PC-9 (cell line): ENCODE data around the gene GRM7. TPM values are rescaled to one million over a fixed set of nuclear protein-coding genes. Genes with fewer than 3 reads are reported as not detected.

Source experiments
- BruUV-seq: library from RNA; stranded (reverse); fragments of 400-500 nt; replicated peaks from 2 replicates; lab custom pipeline; 2021; lab: Mats Ljungman, UMichigan
- CTCF ChIA-PET: fragments of 300-600 bp; sonication (Branson Sonifier 250); formaldehyde crosslinking; loops from one replicate; lab custom pipeline; 2022; ENCODE audit warnings: antibody characterized with exemption; lab: Charles Lee
- POLR2A ChIA-PET: fragments of 300-600 bp; sonication (Branson Sonifier 250); formaldehyde crosslinking; loops from one replicate; lab custom pipeline; 2022; ENCODE audit warnings: antibody characterized with exemption; ENCODE audit not compliant: unreplicated experiment; lab: Charles Lee
- DNase-seq, 2 experiments: peaks; one replicate each; pipeline versions ENCODE4 v3.0.0 to v3.0.0-alpha.2; 2015 to 2022; ENCODE audit warnings: mixed read lengths in 1 of 2
- H2AFZ ChIP-seq: fragments of 200-600 bp; sonication (generic); 2 replicates; pipeline ENCODE4 v1.8.1; 2017; ENCODE audit warnings: antibody characterized with exemption
- H3F3A ChIP-seq: fragments of 200-600 bp; sonication (generic); 2 replicates; pipeline ENCODE4 v1.8.1; 2017; ENCODE audit warnings: antibody characterized with exemption, mild to moderate bottlenecking, low read depth; ENCODE audit not compliant: insufficient read depth
- H3K27ac ChIP-seq: fragments of 200-600 bp; sonication (generic); 2 replicates; pipeline ENCODE4 v1.6.1; 2016; ENCODE audit warnings: mixed run types
- H3K27me3 ChIP-seq: fragments of 200-600 bp; sonication (generic); 2 replicates; pipeline ENCODE4 v1.6.1; 2016; ENCODE audit warnings: low read depth, mixed run types; ENCODE audit not compliant: insufficient read depth
- H3K36me3 ChIP-seq: fragments of 200-600 bp; sonication (generic); 2 replicates; pipeline ENCODE4 v1.6.1; 2016; ENCODE audit warnings: low read depth, mixed run types
- H3K4me1 ChIP-seq: fragments of 200-600 bp; sonication (generic); replicated peaks from 2 replicates; pipeline ENCODE4 v1.6.1; 2016; ENCODE audit warnings: mixed run types; ENCODE audit not compliant: insufficient read depth
- H3K4me2 ChIP-seq: fragments of 200-600 bp; sonication (generic); 2 replicates; pipeline ENCODE4 v1.6.1; 2017; ENCODE audit warnings: mixed run types
- H3K4me3 ChIP-seq: fragments of 200-600 bp; sonication (generic); 2 replicates; pipeline ENCODE4 v1.6.1; 2016; ENCODE audit warnings: mixed run types
- H3K79me2 ChIP-seq: fragments of 200-600 bp; sonication (generic); 2 replicates; pipeline ENCODE4 v1.6.1; 2017; ENCODE audit warnings: low read depth, mixed run types
- H3K9me2 ChIP-seq: fragments of 200-600 bp; sonication (generic); 2 replicates; pipeline ENCODE4 v1.8.1; 2017; ENCODE audit warnings: mild to moderate bottlenecking; ENCODE audit not compliant: insufficient read depth
- H3K9me3 ChIP-seq: fragments of 200-600 bp; sonication (generic); 2 replicates; pipeline ENCODE4 v1.8.1; 2016; ENCODE audit warnings: low read depth; ENCODE audit not compliant: insufficient read depth
- H4K20me1 ChIP-seq: fragments of 200-600 bp; sonication (generic); 2 replicates; pipeline ENCODE4 v1.8.1; 2017; ENCODE audit not compliant: insufficient read depth
- CTCF ChIP-seq: fragments of 200-600 bp; sonication (generic); conservative IDR thresholded peaks from 2 replicates; pipeline ENCODE4 v1.6.1; 2017; ENCODE audit warnings: mixed run types, antibody characterized with exemption, mild to moderate bottlenecking, moderate library complexity
- EZH2 ChIP-seq: fragments of 200-600 bp; sonication (generic); IDR thresholded peaks from 2 replicates; pipeline ENCODE4 v1.8.0; 2017; ENCODE audit warnings: antibody characterized with exemption, low read depth
- intact Hi-C: fragments of 100-400 bp; cut with micrococcal nuclease; formaldehyde crosslinking; loops from one replicate; pipeline ENCODE4 v1.10.0; 2022; ENCODE audit not compliant: unreplicated experiment
- total RNA-seq: library from RNA; stranded (reverse); gene quantifications from 2 replicates; pipeline ENCODE4 v1.2.3, GENCODE V29; 2021

GRM7 gene
- total RNA-seq, 1 experiment from 2014 or later, result not detected

- H2AFZ ChIP-seq, result no peak overlapping the region
- intact Hi-C loops, result no loop called here
- POLR2A ChIA-PET, result no interaction called here
- no peaks in the 10 kb centered on the region for H3K27me3 ChIP-seq
- H3K79me2 ChIP-seq, result no peaks in the 10 kb centered on the region
- H3K36me3 ChIP-seq, result no peaks in the 10 kb centered on the region
- H3K9me3 ChIP-seq, result no peaks in the 10 kb centered on the region
- TF ChIP-seq EZH2, result no peak
- TF ChIP-seq CTCF, result no peak
- H3K9me2 ChIP-seq, result no peaks in the 10 kb centered on the region
- no peaks in the 10 kb centered on the region for H3K4me1 ChIP-seq
- H3K27ac ChIP-seq, result no peak overlapping the region
- no TSS peak for BruUV-seq
- no peak for DNase-seq
- no peak overlapping the region for H3K4me2 ChIP-seq
- H3K4me3 ChIP-seq, result no peak overlapping the region
- no peaks in the 10 kb centered on the region for H3F3A ChIP-seq
- H4K20me1 ChIP-seq, result no peaks in the 10 kb centered on the region
- CTCF ChIA-PET, result no interaction called here
Observed at GRCh38 chr3:7520059-7520458, 659.1 kb downstream of the GRM7 start.

- Histone ChIP-seq H3K36me3 (no peaks in the 10 kb centered on the region), H2AFZ (no peak overlapping the region), H3K9me3 (no peaks in the 10 kb centered on the region), H3K27ac (no peak overlapping the region), H4K20me1 (no peaks in the 10 kb centered on the region), H3K4me3 (no peak overlapping the region), H3K27me3 (no peaks in the 10 kb centered on the region), H3K79me2 (no peaks in the 10 kb centered on the region), H3K4me2 (no peak overlapping the region), H3K9me2 (no peaks in the 10 kb centered on the region), H3K4me1 (no peaks in the 10 kb centered on the region), H3F3A (no peaks in the 10 kb centered on the region)
- DNase-seq, result no peak
- intact Hi-C loops, result no loop called here
- POLR2A ChIA-PET, result no interaction called here
- no TSS peak for BruUV-seq
- TF ChIP-seq CTCF (no peak), EZH2 (no peak)
- CTCF ChIA-PET, result no interaction called here
Observed at GRCh38 chr3:7520593-7520992, 659.7 kb downstream of the GRM7 start.

- H3K79me2 ChIP-seq, result no peaks in the 10 kb centered on the region
- H3K4me1 ChIP-seq, result no peaks in the 10 kb centered on the region
- TF ChIP-seq EZH2 (no peak), CTCF (no peak)
- H2AFZ ChIP-seq, result no peak overlapping the region
- H3K36me3 ChIP-seq, result no peaks in the 10 kb centered on the region
- ChIA-PET CTCF (no interaction called here), POLR2A (no interaction called here)
- intact Hi-C loops, result no loop called here
- H3K4me3 ChIP-seq, result no peak overlapping the region
- H4K20me1 ChIP-seq, result no peaks in the 10 kb centered on the region
- no TSS peak for BruUV-seq
- H3K9me3 ChIP-seq, result no peaks in the 10 kb centered on the region
- H3K9me2 ChIP-seq, result no peaks in the 10 kb centered on the region
- H3K27me3 ChIP-seq, result no peaks in the 10 kb centered on the region
- no peaks in the 10 kb centered on the region for H3F3A ChIP-seq
- H3K4me2 ChIP-seq, result no peak overlapping the region
- no peak overlapping the region for H3K27ac ChIP-seq
- no peak for DNase-seq
Observed at GRCh38 chr3:7536510-7536909, 675.6 kb downstream of the GRM7 start.
